HepG2 (cell line): ENCODE data around the gene LHFPL2.

Experiments used
- MXD4 ChIP-seq: IDR thresholded peaks from 2 replicates; pipeline ENCODE4 v1.6.1; 2016; ENCODE audit warnings: mild to moderate bottlenecking, missing biosample characterization, missing genetic modification reagents
- POLR2A ChIP-seq, 2 experiments: IDR thresholded peaks; 2 replicates each; pipeline ENCODE4 v1.6.1; 2011; ENCODE audit warnings: low read depth in 2 of 2, low read length in 2 of 2, mild to moderate bottlenecking in 1 of 2, moderate library complexity in 1 of 2; ENCODE audit not compliant: insufficient read depth in 1 of 2
- PREB ChIP-seq: sonication (generic); formaldehyde crosslinking; IDR thresholded peaks from 2 replicates; pipeline ENCODE4 v1.4.0; 2020; ENCODE audit warnings: missing genetic modification reagents
- RAD21 ChIP-seq: fragments of 450-650 bp; formaldehyde crosslinking; IDR thresholded peaks from 2 replicates; pipeline ENCODE4 v1.5.0; 2020; ENCODE audit warnings: mild to moderate bottlenecking
- RFX5 ChIP-seq: IDR thresholded peaks from 2 replicates; pipeline ENCODE4 v1.6.1; 2011; ENCODE audit warnings: low read depth, low read length, improper control_type of control experiment
- SKIL ChIP-seq: sonication (generic); formaldehyde crosslinking; IDR thresholded peaks from 2 replicates; pipeline ENCODE4 v1.8.0; 2022; ENCODE audit warnings: missing genetic modification reagents, mild to moderate bottlenecking, moderate library complexity, borderline replicate concordance
- ZNF572 ChIP-seq: sonication (generic); formaldehyde crosslinking; IDR thresholded peaks from 2 replicates; pipeline ENCODE4 v1.5.1; 2020; ENCODE audit warnings: mild to moderate bottlenecking, missing genetic modification reagents
- TF ChIP-seq, protein P1 (sequence below): sonication (generic); formaldehyde crosslinking; IDR thresholded peaks from 2 replicates; pipeline ENCODE4 v1.5.0; 2020; ENCODE audit warnings: mild to moderate bottlenecking, missing genetic modification reagents, moderate library complexity
- TF ChIP-seq, protein P2 (sequence below): sonication (generic); formaldehyde crosslinking; IDR thresholded peaks from 2 replicates; pipeline ENCODE4 v1.9.0; 2022; ENCODE audit warnings: missing genetic modification reagents, mild to moderate bottlenecking, borderline replicate concordance

DNA sequence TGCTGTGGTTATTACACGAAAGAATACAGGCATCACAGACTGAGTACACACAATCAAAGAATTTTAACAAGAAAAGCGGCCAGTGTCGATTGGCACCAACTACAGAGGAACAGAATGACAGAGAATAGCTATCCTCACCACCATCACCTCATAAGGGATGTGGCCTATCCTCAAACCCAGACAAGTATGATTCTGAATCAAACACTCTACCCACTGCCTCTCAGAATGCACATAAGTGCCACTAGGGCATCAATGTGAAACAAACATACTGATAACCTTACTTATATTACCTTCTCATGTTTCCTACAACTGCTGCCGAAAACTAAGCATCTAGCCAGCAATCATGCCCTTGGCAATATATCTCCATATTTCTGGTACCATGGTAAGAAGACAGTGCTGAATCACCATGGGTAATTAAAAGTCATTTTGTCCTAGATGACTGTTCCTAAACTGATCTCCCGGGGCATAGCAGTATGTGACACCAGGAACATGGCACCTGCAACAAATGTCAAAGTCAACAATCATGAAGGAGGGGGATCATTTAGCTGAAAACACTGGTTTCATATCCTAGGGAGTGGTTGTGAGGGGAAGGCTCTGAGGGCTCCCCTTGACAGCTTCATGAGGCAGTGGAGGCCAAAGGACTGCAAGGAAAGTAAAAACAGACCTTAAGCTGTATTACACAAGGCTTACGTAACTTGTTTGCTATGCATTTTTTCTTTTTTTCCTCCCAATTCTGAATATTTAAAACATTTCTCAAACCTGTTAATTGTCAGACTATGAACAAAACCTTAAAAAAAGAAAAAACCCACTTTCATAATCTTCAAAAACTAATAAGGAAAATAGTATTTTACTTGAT is 88.3 kb downstream of the LHFPL2 start:
- TF ChIP-seq SKIL (CRISPR knock-in tag) (no peak), ZNF572 (no peak), MXD4 (no peak), POLR2A (IDR thresholded peaks at IDR 0.05; ENCODE audit: insufficient read depth in 1 of 2, low read depth in 2 of 2, low read length in 2 of 2) (no peak), PREB (CRISPR knock-in tag) (no peak), RFX5 (no peak), RAD21 (CRISPR knock-in tag) (no peak)
- TF ChIP-seq, protein P1, sequence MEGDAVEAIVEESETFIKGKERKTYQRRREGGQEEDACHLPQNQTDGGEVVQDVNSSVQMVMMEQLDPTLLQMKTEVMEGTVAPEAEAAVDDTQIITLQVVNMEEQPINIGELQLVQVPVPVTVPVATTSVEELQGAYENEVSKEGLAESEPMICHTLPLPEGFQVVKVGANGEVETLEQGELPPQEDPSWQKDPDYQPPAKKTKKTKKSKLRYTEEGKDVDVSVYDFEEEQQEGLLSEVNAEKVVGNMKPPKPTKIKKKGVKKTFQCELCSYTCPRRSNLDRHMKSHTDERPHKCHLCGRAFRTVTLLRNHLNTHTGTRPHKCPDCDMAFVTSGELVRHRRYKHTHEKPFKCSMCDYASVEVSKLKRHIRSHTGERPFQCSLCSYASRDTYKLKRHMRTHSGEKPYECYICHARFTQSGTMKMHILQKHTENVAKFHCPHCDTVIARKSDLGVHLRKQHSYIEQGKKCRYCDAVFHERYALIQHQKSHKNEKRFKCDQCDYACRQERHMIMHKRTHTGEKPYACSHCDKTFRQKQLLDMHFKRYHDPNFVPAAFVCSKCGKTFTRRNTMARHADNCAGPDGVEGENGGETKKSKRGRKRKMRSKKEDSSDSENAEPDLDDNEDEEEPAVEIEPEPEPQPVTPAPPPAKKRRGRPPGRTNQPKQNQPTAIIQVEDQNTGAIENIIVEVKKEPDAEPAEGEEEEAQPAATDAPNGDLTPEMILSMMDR (CRISPR knock-in tag), result no peak
- TF ChIP-seq, protein P2, sequence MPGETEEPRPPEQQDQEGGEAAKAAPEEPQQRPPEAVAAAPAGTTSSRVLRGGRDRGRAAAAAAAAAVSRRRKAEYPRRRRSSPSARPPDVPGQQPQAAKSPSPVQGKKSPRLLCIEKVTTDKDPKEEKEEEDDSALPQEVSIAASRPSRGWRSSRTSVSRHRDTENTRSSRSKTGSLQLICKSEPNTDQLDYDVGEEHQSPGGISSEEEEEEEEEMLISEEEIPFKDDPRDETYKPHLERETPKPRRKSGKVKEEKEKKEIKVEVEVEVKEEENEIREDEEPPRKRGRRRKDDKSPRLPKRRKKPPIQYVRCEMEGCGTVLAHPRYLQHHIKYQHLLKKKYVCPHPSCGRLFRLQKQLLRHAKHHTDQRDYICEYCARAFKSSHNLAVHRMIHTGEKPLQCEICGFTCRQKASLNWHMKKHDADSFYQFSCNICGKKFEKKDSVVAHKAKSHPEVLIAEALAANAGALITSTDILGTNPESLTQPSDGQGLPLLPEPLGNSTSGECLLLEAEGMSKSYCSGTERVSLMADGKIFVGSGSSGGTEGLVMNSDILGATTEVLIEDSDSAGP (CRISPR knock-in tag), result no peak
